Ovary (tissue), 3 donors: Measurements from ENCODE around the gene C9orf57.

Experiments
- CTCF ChIP-seq, 3 donors: fragments of 450-650 bp in 2 of 3; fragments of 200-600 bp in 1 of 3; IDR thresholded peaks; one replicate each; pipeline versions ENCODE4 v1.5.1 to v1.8.0; 2016 to 2022; ENCODE audit warnings: antibody characterized with exemption in 3 of 3, mild to moderate bottlenecking in 1 of 3
- EP300 ChIP-seq: sonication (generic); formaldehyde crosslinking; IDR thresholded peaks from one replicate; pipeline ENCODE4 v1.6.1; 2017; ENCODE audit warnings: antibody characterized with exemption
- POLR2A ChIP-seq: fragments of 450-650 bp; IDR thresholded peaks from one replicate; pipeline ENCODE4 v1.6.1; 2017; ENCODE audit warnings: antibody characterized with exemption, mild to moderate bottlenecking, moderate library complexity
- donor health status: DM: no; HTN: no; CAD: no.

GRCh38 chr9:72038890-72039410, 21.5 kb downstream of the C9orf57 start:
- peak; percentile 81 to 83 (median 82) for TF ChIP-seq CTCF (IDR thresholded peaks at IDR 0.05)
- TF ChIP-seq POLR2A: no peak
- TF ChIP-seq EP300: no peak
